GM19397 (cell line): ENCODE data around the gene EPHA4.

Experiments used
- ATAC-seq: cut with Tn5 transposase; IDR thresholded peaks from one replicate; pipeline ENCODE4 v1.9.1; 2021; ENCODE audit warnings: mild to moderate bottlenecking, moderate library complexity; ENCODE audit not compliant: unreplicated experiment

EPHA4 gene

GRCh38 chr2:221370076-221370856 lies 201.8 kb downstream of the EPHA4 start:
- ATAC-seq = no peak
